Astrocyte (in vitro differentiated cells and primary cell): Measurements from ENCODE around the gene TMEM63C. TPM values are rescaled to one million over a fixed set of nuclear protein-coding genes. Genes with fewer than 3 reads are reported as not detected.

Experiments
- DNase-seq: peaks from one replicate; pipeline ENCODE4 v3.0.0-alpha.2; 2010; ENCODE audit warnings: low read depth
- FAIRE-seq: peaks from 2 replicates; lab custom pipeline; 2011; peaks lifted over from hg19 to GRCh38; lab: Jason Lieb, UNC
- H2AFZ ChIP-seq: 2 replicates; pipeline ENCODE4 v1.6.0; 2012; ENCODE audit warnings: low read depth, low read length, inconsistent platforms
- H3K27ac ChIP-seq: 2 replicates; pipeline ENCODE4 v1.5.1; 2011; ENCODE audit warnings: low read depth, low read length, inconsistent platforms
- H3K27me3 ChIP-seq: 2 replicates; pipeline ENCODE4 v1.6.0; 2011; ENCODE audit warnings: low read length, inconsistent platforms; ENCODE audit not compliant: insufficient read depth
- H3K36me3 ChIP-seq: 2 replicates; pipeline ENCODE4 v1.5.1; 2011; ENCODE audit warnings: low read length, inconsistent platforms; ENCODE audit not compliant: insufficient read depth
- H3K4me1 ChIP-seq: 2 replicates; pipeline ENCODE4 v1.5.1; 2011; ENCODE audit warnings: low read length, inconsistent platforms; ENCODE audit not compliant: insufficient read depth
- H3K4me2 ChIP-seq: 2 replicates; pipeline ENCODE4 v1.6.0; 2012; ENCODE audit warnings: low read length, inconsistent platforms
- H3K4me3 ChIP-seq: 2 replicates; pipeline ENCODE4 v1.5.1; 2011; ENCODE audit warnings: low read depth, mild to moderate bottlenecking, low read length, inconsistent platforms; ENCODE audit not compliant: insufficient read depth
- H3K79me2 ChIP-seq: 2 replicates; pipeline ENCODE4 v1.6.0; 2012; ENCODE audit warnings: mild to moderate bottlenecking, low read length, inconsistent platforms; ENCODE audit not compliant: insufficient read depth
- H3K9ac ChIP-seq: 2 replicates; pipeline ENCODE4 v1.6.0; 2012; ENCODE audit warnings: mild to moderate bottlenecking, low read length, inconsistent platforms
- H3K9me3 ChIP-seq: 2 replicates; pipeline ENCODE4 v1.5.1; 2012; ENCODE audit warnings: low read depth, mild to moderate bottlenecking, low read length, inconsistent platforms; ENCODE audit not compliant: insufficient read depth
- H4K20me1 ChIP-seq: 2 replicates; pipeline ENCODE4 v1.6.0; 2012; ENCODE audit warnings: low read length, inconsistent platforms; ENCODE audit not compliant: insufficient read depth
- H3K27ac Mint-ChIP-seq: one replicate; pipeline ENCODE4 v1.8.0; 2021; ENCODE audit warnings: mild to moderate bottlenecking, mixed read lengths; ENCODE audit not compliant: unreplicated experiment
- H3K27me3 Mint-ChIP-seq: one replicate; pipeline ENCODE4 v1.8.0; 2021; ENCODE audit warnings: low read depth, mixed read lengths; ENCODE audit not compliant: unreplicated experiment
- H3K36me3 Mint-ChIP-seq: one replicate; pipeline ENCODE4 v1.8.0; 2021; ENCODE audit warnings: low read depth, mixed read lengths; ENCODE audit not compliant: unreplicated experiment
- H3K4me1 Mint-ChIP-seq: one replicate; pipeline ENCODE4 v1.8.0; 2021; ENCODE audit warnings: low read depth, mixed read lengths; ENCODE audit not compliant: unreplicated experiment
- H3K4me3 Mint-ChIP-seq: one replicate; pipeline ENCODE4 v1.8.0; 2021; ENCODE audit warnings: mild to moderate bottlenecking, moderate library complexity, mixed read lengths; ENCODE audit not compliant: unreplicated experiment
- H3K9me3 Mint-ChIP-seq: one replicate; pipeline ENCODE4 v1.8.0; 2021; ENCODE audit warnings: mild to moderate bottlenecking, mixed read lengths; ENCODE audit not compliant: unreplicated experiment
- EZH2 ChIP-seq: IDR thresholded peaks from 2 replicates; pipeline ENCODE4 v1.6.1; 2012; ENCODE audit warnings: mild to moderate bottlenecking, low read length, inconsistent platforms; ENCODE audit not compliant: insufficient read depth
- total RNA-seq: library from RNA; stranded (reverse); gene quantifications from 2 replicates; pipeline ENCODE4 v1.2.1, GENCODE V29; 2021
- TF ChIP-seq, protein P1 (sequence below): IDR thresholded peaks from 2 replicates; pipeline ENCODE4 v1.5.1; 2011; ENCODE audit warnings: low read depth, mild to moderate bottlenecking, inconsistent platforms, low read length, moderate library complexity; ENCODE audit not compliant: insufficient read depth

TMEM63C gene
- total RNA-seq, 1 donor from 2014 or later, result 11.3 TPM

DNA sequence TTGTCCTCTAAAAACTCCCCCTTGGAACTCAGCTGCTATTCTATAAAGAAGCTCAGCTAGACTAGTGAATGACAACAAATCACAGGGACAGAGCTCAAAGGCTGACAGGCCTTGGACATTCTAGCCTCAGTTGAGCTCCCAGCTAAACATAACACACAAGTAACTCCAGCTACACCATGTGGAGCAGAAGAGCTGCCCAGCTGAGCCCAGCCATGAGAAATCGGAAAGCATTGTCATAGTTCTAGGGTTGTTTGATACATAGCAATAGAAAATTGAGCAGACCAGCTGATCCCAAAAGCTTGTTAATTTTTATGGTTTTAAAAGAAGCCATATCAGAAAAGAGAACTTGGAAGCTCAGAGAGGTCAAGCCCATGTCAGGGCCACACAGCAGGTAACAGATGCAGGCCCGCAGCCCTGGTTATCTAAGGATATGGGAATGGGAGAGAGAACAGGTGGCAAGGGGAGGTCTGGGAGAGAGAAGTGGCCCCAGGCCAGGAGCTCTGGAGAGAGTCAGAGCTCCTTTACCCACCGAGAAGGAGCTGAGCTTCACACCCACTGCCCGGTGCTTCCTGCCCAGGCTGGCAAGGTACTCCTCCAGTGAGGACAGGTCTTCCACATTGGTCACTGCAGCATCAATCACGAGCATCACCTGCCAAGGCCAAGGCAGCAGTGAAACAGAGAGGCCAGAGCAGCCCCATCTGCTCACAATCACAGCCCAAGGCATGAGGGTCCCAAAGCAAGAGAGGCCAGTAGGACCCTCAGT is 86.5 kb downstream of the TMEM63C start:
- H3K27me3 ChIP-seq, result peaks cover 28% of the 10 kb centered on the region

DNA sequence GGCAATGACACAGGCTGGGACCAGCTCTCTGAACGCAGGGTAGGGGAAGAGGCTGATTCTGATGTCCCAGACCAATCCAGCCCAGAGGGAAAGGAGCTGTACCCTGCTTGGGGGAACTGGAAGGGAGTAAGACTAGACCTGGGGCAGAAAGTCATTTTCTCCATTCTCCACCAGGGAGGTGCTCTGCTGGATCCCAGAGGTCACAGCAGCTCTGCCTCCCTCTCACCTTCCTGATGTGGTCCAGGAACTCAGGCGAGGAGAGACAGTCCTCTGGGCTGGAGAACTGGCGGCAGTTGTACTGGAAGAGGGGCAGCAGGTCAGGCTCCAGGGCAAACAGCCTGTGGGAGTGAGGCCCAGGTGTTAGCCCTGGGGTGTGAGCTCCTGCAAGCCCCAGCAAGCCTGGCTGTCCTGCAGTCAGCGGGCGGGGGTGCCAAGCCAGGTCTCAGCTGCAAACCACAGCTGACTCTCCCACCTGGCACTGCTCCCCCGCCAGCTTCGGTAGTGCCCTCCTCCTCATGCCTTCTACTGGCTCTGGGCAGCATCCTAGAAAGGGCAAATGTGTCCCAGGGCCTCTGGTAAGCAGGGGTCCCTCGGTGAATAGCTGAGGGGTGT is 87.5 kb downstream of the TMEM63C start:
- no peak for TF ChIP-seq EZH2
- TF ChIP-seq, protein P1, sequence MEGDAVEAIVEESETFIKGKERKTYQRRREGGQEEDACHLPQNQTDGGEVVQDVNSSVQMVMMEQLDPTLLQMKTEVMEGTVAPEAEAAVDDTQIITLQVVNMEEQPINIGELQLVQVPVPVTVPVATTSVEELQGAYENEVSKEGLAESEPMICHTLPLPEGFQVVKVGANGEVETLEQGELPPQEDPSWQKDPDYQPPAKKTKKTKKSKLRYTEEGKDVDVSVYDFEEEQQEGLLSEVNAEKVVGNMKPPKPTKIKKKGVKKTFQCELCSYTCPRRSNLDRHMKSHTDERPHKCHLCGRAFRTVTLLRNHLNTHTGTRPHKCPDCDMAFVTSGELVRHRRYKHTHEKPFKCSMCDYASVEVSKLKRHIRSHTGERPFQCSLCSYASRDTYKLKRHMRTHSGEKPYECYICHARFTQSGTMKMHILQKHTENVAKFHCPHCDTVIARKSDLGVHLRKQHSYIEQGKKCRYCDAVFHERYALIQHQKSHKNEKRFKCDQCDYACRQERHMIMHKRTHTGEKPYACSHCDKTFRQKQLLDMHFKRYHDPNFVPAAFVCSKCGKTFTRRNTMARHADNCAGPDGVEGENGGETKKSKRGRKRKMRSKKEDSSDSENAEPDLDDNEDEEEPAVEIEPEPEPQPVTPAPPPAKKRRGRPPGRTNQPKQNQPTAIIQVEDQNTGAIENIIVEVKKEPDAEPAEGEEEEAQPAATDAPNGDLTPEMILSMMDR, result no peak
- H2AFZ ChIP-seq, result no peak overlapping the region
- no peak overlapping the region for H3K4me3 ChIP-seq
- H3K27ac Mint-ChIP-seq, result no peak overlapping the region
- no peaks in the 10 kb centered on the region for H4K20me1 ChIP-seq
- no peaks in the 10 kb centered on the region for H3K9me3 ChIP-seq
- no peaks in the 10 kb centered on the region for H3K4me1 Mint-ChIP-seq
- H3K27me3 Mint-ChIP-seq, result peaks cover 62% of the 10 kb centered on the region
- no peak overlapping the region for H3K27ac ChIP-seq
- no peaks in the 10 kb centered on the region for H3K79me2 ChIP-seq
- no peak overlapping the region for H3K4me3 Mint-ChIP-seq
- H3K27me3 ChIP-seq, result peaks cover 28% of the 10 kb centered on the region
- no peak for DNase-seq
- no peak for FAIRE-seq
- no peaks in the 10 kb centered on the region for H3K36me3 ChIP-seq
- H3K4me2 ChIP-seq, result no peak overlapping the region
- no peak overlapping the region for H3K9ac ChIP-seq
- no peaks in the 10 kb centered on the region for H3K4me1 ChIP-seq
- no peaks in the 10 kb centered on the region for H3K9me3 Mint-ChIP-seq
- H3K36me3 Mint-ChIP-seq, result peaks cover 3% of the 10 kb centered on the region

More for the DNA sequence above, 86.5 kb downstream of the TMEM63C start:
- H3K27me3 Mint-ChIP-seq, result peaks cover 65% of the 10 kb centered on the region
- FAIRE-seq, result no peak
- Histone ChIP-seq H3K4me1 (no peaks in the 10 kb centered on the region), H3K36me3 (no peaks in the 10 kb centered on the region), H3K4me3 (no peak overlapping the region), H3K4me2 (no peak overlapping the region), H2AFZ (no peak overlapping the region), H3K9me3 (no peaks in the 10 kb centered on the region), H3K9ac (no peak overlapping the region), H4K20me1 (no peaks in the 10 kb centered on the region), H3K27ac (no peak overlapping the region), H3K79me2 (no peaks in the 10 kb centered on the region)
- no peaks in the 10 kb centered on the region for H3K9me3 Mint-ChIP-seq
- H3K4me3 Mint-ChIP-seq, result no peak overlapping the region
- H3K4me1 Mint-ChIP-seq, result no peaks in the 10 kb centered on the region
- no peaks in the 10 kb centered on the region for H3K36me3 Mint-ChIP-seq
- no peak for DNase-seq
- no peak for TF ChIP-seq EZH2
- TF ChIP-seq, protein P1, result no peak
- H3K27ac Mint-ChIP-seq, result no peak overlapping the region
